ENCODE results near the gene SDF4.

The SDF4 gene

GRCh38 chr1:1231400-1232207, at the start of gene SDF4:
TSS of gene SDF4 (minus strand) at chr1:1232001. CDS start at chr1:1228772, 3,229 bp downstream.
- H3F3A ChIP-seq (ENCODE audit: insufficient read depth, low read length), result no peaks in the 10 kb centered on the region
- peak within 1 kb of the TSS; percentile 78 for H3K4me2 ChIP-seq (ENCODE audit: low read length)
- TF ChIP-seq CTCF (IDR thresholded peaks at IDR 0.05; ENCODE audit: low read length) (no peak), EZH2 (IDR thresholded peaks at IDR 0.05; ENCODE audit: borderline replicate concordance, low read length) (no peak)
- H3K9me2 ChIP-seq (ENCODE audit: low read depth, low read length), result no peaks in the 10 kb centered on the region
- H3K27ac ChIP-seq (ENCODE audit: low read depth, low read length, poor library complexity, severe bottlenecking), result peak within 1 kb of the TSS; percentile 51
- 0 out of 2 replicates have a peak, but pooled peaks cover 4% of the 10 kb centered on the region for H3K27me3 ChIP-seq (ENCODE audit: insufficient read depth, low read length)
- H3K36me3 ChIP-seq (ENCODE audit: insufficient read depth, low read length), result peaks cover 42% of the 10 kb centered on the region
- peaks cover 19% of the 10 kb centered on the region for H3K79me2 ChIP-seq (ENCODE audit: insufficient read depth, low read length)
- H3K9ac ChIP-seq (ENCODE audit: low read length), result peak within 1 kb of the TSS; percentile 89
- H3K4me3 ChIP-seq (ENCODE audit: low read depth, low read length, poor library complexity, severe bottlenecking), result peak within 1 kb of the TSS; percentile 94
- peaks cover 40% of the 10 kb centered on the region for H3K4me1 ChIP-seq (ENCODE audit: insufficient read depth, low read length, severe bottlenecking)
- H2AFZ ChIP-seq (ENCODE audit: low read length), result no peak within 1 kb of the TSS
- no peaks in the 10 kb centered on the region for H3K9me3 ChIP-seq (ENCODE audit: low read length)
- no peaks in the 10 kb centered on the region for H4K20me1 ChIP-seq (ENCODE audit: insufficient read depth, low read length)

- Histone ChIP-seq H3K36me3 (ENCODE audit: insufficient read depth, low read length) (no peaks in the 10 kb centered on the region; the same call in 1 of the 2 replicates), H3K27me3 (ENCODE audit: insufficient read depth, low read length) (no peaks in the 10 kb centered on the region; the same call in 1 of the 2 replicates), H2AFZ (ENCODE audit: low read length) (no peak overlapping the region), H3K4me3 (ENCODE audit: low read depth, low read length, poor library complexity, severe bottlenecking) (no peak overlapping the region), H4K20me1 (ENCODE audit: insufficient read depth, low read length) (no peaks in the 10 kb centered on the region), H3K79me2 (ENCODE audit: insufficient read depth, low read length) (no peaks in the 10 kb centered on the region), H3K4me1 (ENCODE audit: insufficient read depth, low read length, severe bottlenecking) (no peaks in the 10 kb centered on the region), H3K4me2 (ENCODE audit: low read length) (no peak overlapping the region), H3K27ac (ENCODE audit: low read depth, low read length, poor library complexity, severe bottlenecking) (no peak overlapping the region), H3K9me3 (ENCODE audit: low read length) (peaks cover 3% of the 10 kb centered on the region; the same call in 1 of the 2 replicates), H3K9ac (ENCODE audit: low read length) (no peak overlapping the region), H3K9me2 (ENCODE audit: low read depth, low read length) (no peaks in the 10 kb centered on the region), H3F3A (ENCODE audit: insufficient read depth, low read length) (no peaks in the 10 kb centered on the region)
- TF ChIP-seq EZH2 (IDR thresholded peaks at IDR 0.05; ENCODE audit: borderline replicate concordance, low read length), result no peak
- TF ChIP-seq CTCF (IDR thresholded peaks at IDR 0.05; ENCODE audit: low read length), result no peak
Measured at GRCh38 chr1:1280782-1281481, 49.1 kb upstream of the SDF4 start.

GRCh38 chr1:1279028-1279427, 47.2 kb upstream of the SDF4 start:
- Histone ChIP-seq H3F3A (ENCODE audit: insufficient read depth, low read length) (no peaks in the 10 kb centered on the region), H3K9ac (ENCODE audit: low read length) (no peak overlapping the region), H2AFZ (ENCODE audit: low read length) (no peak overlapping the region), H3K27me3 (ENCODE audit: insufficient read depth, low read length) (no peaks in the 10 kb centered on the region), H3K79me2 (ENCODE audit: insufficient read depth, low read length) (no peaks in the 10 kb centered on the region), H3K4me1 (ENCODE audit: insufficient read depth, low read length, severe bottlenecking) (peaks cover 7% of the 10 kb centered on the region), H3K4me2 (ENCODE audit: low read length) (no peak overlapping the region), H3K36me3 (ENCODE audit: insufficient read depth, low read length) (no peaks in the 10 kb centered on the region; the same call in 1 of the 2 replicates), H4K20me1 (ENCODE audit: insufficient read depth, low read length) (no peaks in the 10 kb centered on the region), H3K27ac (ENCODE audit: low read depth, low read length, poor library complexity, severe bottlenecking) (no peak overlapping the region), H3K9me2 (ENCODE audit: low read depth, low read length) (no peaks in the 10 kb centered on the region), H3K9me3 (ENCODE audit: low read length) (peaks cover 3% of the 10 kb centered on the region; the same call in 1 of the 2 replicates), H3K4me3 (ENCODE audit: low read depth, low read length, poor library complexity, severe bottlenecking) (no peak overlapping the region)
- no peak for TF ChIP-seq CTCF (IDR thresholded peaks at IDR 0.05; ENCODE audit: low read length)
- TF ChIP-seq EZH2 (IDR thresholded peaks at IDR 0.05; ENCODE audit: borderline replicate concordance, low read length), result no peak

Measured in OCI-LY1 (cell line).